IPS-15b (cell line): ENCODE data around the gene GRAMD1B.
A peak's percentile ranks its signal among the peaks of the same experiment; 100 is the strongest.

Source experiments
- H3K27me3 ChIP-seq: one replicate; pipeline ENCODE4 v1.6.1; 2013; ENCODE audit warnings: low read length; ENCODE audit not compliant: control insufficient read depth, insufficient read depth
- H3K36me3 ChIP-seq: one replicate; pipeline ENCODE4 v1.6.1; 2013; ENCODE audit warnings: low read length; ENCODE audit not compliant: control insufficient read depth, insufficient read depth
- H3K4me1 ChIP-seq: one replicate; pipeline ENCODE4 v1.6.1; 2013; ENCODE audit warnings: mild to moderate bottlenecking, low read length; ENCODE audit not compliant: control insufficient read depth, insufficient read depth
- H3K4me3 ChIP-seq: one replicate; pipeline ENCODE4 v1.5.1; 2013; ENCODE audit warnings: low read depth, low read length
- H3K9ac ChIP-seq: one replicate; pipeline ENCODE4 v1.6.1; 2013; ENCODE audit warnings: low read depth, mild to moderate bottlenecking, low read length
- H3K9me3 ChIP-seq: one replicate; pipeline ENCODE4 v1.6.1; 2013; ENCODE audit warnings: mild to moderate bottlenecking, low read length; ENCODE audit not compliant: control insufficient read depth, insufficient read depth

Gene GRAMD1B

GRCh38 chr11:123521001-123521400, 90.9 kb downstream of the GRAMD1B start:
- Histone ChIP-seq H3K4me3 (no peak overlapping the region), H3K36me3 (no peaks in the 10 kb centered on the region), H3K9ac (no peak overlapping the region), H3K4me1 (peaks cover 16% of the 10 kb centered on the region), H3K27me3 (no peaks in the 10 kb centered on the region), H3K9me3 (no peaks in the 10 kb centered on the region)

- Histone ChIP-seq H3K9ac (no peak overlapping the region), H3K27me3 (no peaks in the 10 kb centered on the region), H3K4me1 (peaks cover 16% of the 10 kb centered on the region), H3K9me3 (no peaks in the 10 kb centered on the region), H3K4me3 (no peak overlapping the region), H3K36me3 (no peaks in the 10 kb centered on the region)
These were observed 91.9 kb downstream of the GRAMD1B start for GRCh38 chr11:123521930-123522329.

- no peak overlapping the region for H3K4me3 ChIP-seq
- H3K9me3 ChIP-seq, result no peaks in the 10 kb centered on the region
- H3K4me1 ChIP-seq, result peaks cover 11% of the 10 kb centered on the region
- H3K36me3 ChIP-seq, result no peaks in the 10 kb centered on the region
- no peak overlapping the region for H3K9ac ChIP-seq
- H3K27me3 ChIP-seq, result no peaks in the 10 kb centered on the region
These were observed 93.5 kb downstream of the GRAMD1B start for GRCh38 chr11:123523539-123523938.

- no peaks in the 10 kb centered on the region for H3K27me3 ChIP-seq
- no peak overlapping the region for H3K9ac ChIP-seq
These were observed 95.0 kb downstream of the GRAMD1B start for GRCh38 chr11:123525097-123525496.

GRCh38 chr11:123525511-123525918, 95.4 kb downstream of the GRAMD1B start:
- Histone ChIP-seq H3K9me3 (no peaks in the 10 kb centered on the region), H3K9ac (no peak overlapping the region), H3K36me3 (no peaks in the 10 kb centered on the region), H3K4me1 (peaks cover 5% of the 10 kb centered on the region), H3K27me3 (no peaks in the 10 kb centered on the region), H3K4me3 (peak overlapping the region; percentile 19)

More at GRCh38 chr11:123525097-123525496, 95.0 kb downstream of the GRAMD1B start:
- Histone ChIP-seq H3K4me3 (peak overlapping the region; percentile 19), H3K9me3 (no peaks in the 10 kb centered on the region), H3K4me1 (peaks cover 5% of the 10 kb centered on the region), H3K36me3 (no peaks in the 10 kb centered on the region)

- H3K36me3 ChIP-seq, result no peaks in the 10 kb centered on the region
- no peak overlapping the region for H3K4me3 ChIP-seq
- no peaks in the 10 kb centered on the region for H3K27me3 ChIP-seq
- H3K4me1 ChIP-seq, result peaks cover 7% of the 10 kb centered on the region
- no peak overlapping the region for H3K9ac ChIP-seq
- no peaks in the 10 kb centered on the region for H3K9me3 ChIP-seq
These were observed 96.1 kb downstream of the GRAMD1B start for GRCh38 chr11:123526027-123526805.

- H3K4me1 ChIP-seq, result peaks cover 8% of the 10 kb centered on the region
- no peaks in the 10 kb centered on the region for H3K27me3 ChIP-seq
- no peak overlapping the region for H3K9ac ChIP-seq
- H3K4me3 ChIP-seq, result no peak overlapping the region
- H3K9me3 ChIP-seq, result no peaks in the 10 kb centered on the region
- H3K36me3 ChIP-seq, result no peaks in the 10 kb centered on the region
These were observed 96.8 kb downstream of the GRAMD1B start for GRCh38 chr11:123526918-123527317.

GRCh38 chr11:123527526-123527925, 97.5 kb downstream of the GRAMD1B start:
- Histone ChIP-seq H3K4me1 (peaks cover 8% of the 10 kb centered on the region), H3K4me3 (no peak overlapping the region), H3K27me3 (no peaks in the 10 kb centered on the region), H3K9me3 (no peaks in the 10 kb centered on the region), H3K9ac (no peak overlapping the region), H3K36me3 (no peaks in the 10 kb centered on the region)

- Histone ChIP-seq H3K4me3 (no peak overlapping the region), H3K4me1 (peaks cover 8% of the 10 kb centered on the region), H3K27me3 (no peaks in the 10 kb centered on the region), H3K9ac (no peak overlapping the region), H3K36me3 (no peaks in the 10 kb centered on the region), H3K9me3 (no peaks in the 10 kb centered on the region)
These were observed 97.9 kb downstream of the GRAMD1B start for GRCh38 chr11:123527947-123528346.

GRCh38 chr11:123531325-123531724, 101.3 kb downstream of the GRAMD1B start:
- Histone ChIP-seq H3K36me3 (no peaks in the 10 kb centered on the region), H3K4me1 (peaks cover 3% of the 10 kb centered on the region), H3K9ac (no peak overlapping the region)

GRCh38 chr11:123532131-123532530, 102.1 kb downstream of the GRAMD1B start:
- no peak overlapping the region for H3K9ac ChIP-seq
- no peaks in the 10 kb centered on the region for H3K36me3 ChIP-seq
- no peaks in the 10 kb centered on the region for H3K27me3 ChIP-seq
- H3K4me1 ChIP-seq, result peaks cover 9% of the 10 kb centered on the region
- H3K4me3 ChIP-seq, result no peak overlapping the region
- no peaks in the 10 kb centered on the region for H3K9me3 ChIP-seq

More at GRCh38 chr11:123531325-123531724, 101.3 kb downstream of the GRAMD1B start:
- no peak overlapping the region for H3K4me3 ChIP-seq
- H3K27me3 ChIP-seq, result no peaks in the 10 kb centered on the region
- no peaks in the 10 kb centered on the region for H3K9me3 ChIP-seq

GRCh38 chr11:123535401-123535800, 105.3 kb downstream of the GRAMD1B start:
- no peak overlapping the region for H3K4me3 ChIP-seq
- H3K36me3 ChIP-seq, result no peaks in the 10 kb centered on the region
- no peaks in the 10 kb centered on the region for H3K27me3 ChIP-seq
- peaks cover 17% of the 10 kb centered on the region for H3K4me1 ChIP-seq
- H3K9ac ChIP-seq, result no peak overlapping the region
- H3K9me3 ChIP-seq, result no peaks in the 10 kb centered on the region
